ENCODE measurements around the gene VSIG10.
"Not testable (repeated sequence)": the region's sequence is repeated elsewhere in the genome, so short reads cannot be mapped to it uniquely, and the experiment has no call there.

VSIG10 gene

DNA sequence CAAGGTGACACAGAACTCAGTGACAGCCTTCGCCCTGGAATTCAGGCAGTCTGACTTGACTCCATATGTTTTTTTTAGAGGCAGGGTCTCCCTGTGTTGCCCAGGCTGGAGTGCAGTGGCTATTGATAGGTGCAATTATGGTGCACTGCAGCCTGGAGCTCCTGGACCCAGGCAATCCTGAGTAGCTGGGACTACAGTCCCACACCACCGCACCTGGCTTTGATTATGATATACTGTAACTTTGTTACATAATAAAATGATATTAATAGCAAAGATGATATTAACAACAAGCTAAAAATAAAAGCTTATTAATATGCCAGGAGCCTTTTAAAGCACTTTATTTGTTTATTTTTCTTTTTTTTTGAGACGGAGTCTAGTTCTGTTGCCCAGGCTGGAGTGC lies 9.8 kb downstream of the VSIG10 start:
- TF ChIP-seq, protein P1, sequence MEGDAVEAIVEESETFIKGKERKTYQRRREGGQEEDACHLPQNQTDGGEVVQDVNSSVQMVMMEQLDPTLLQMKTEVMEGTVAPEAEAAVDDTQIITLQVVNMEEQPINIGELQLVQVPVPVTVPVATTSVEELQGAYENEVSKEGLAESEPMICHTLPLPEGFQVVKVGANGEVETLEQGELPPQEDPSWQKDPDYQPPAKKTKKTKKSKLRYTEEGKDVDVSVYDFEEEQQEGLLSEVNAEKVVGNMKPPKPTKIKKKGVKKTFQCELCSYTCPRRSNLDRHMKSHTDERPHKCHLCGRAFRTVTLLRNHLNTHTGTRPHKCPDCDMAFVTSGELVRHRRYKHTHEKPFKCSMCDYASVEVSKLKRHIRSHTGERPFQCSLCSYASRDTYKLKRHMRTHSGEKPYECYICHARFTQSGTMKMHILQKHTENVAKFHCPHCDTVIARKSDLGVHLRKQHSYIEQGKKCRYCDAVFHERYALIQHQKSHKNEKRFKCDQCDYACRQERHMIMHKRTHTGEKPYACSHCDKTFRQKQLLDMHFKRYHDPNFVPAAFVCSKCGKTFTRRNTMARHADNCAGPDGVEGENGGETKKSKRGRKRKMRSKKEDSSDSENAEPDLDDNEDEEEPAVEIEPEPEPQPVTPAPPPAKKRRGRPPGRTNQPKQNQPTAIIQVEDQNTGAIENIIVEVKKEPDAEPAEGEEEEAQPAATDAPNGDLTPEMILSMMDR (IDR thresholded peaks at IDR 0.05; ENCODE audit: poor library complexity, severe bottlenecking): no peak
- peaks cover 7% of the 10 kb centered on the region for H3K4me1 ChIP-seq (ENCODE audit: insufficient read depth, poor library complexity, severe bottlenecking)
- H3K36me3 ChIP-seq (ENCODE audit: low read depth): no peaks in the 10 kb centered on the region
- no peak overlapping the region for H3K4me3 ChIP-seq (ENCODE audit: severe bottlenecking)
- ATAC-seq (ENCODE audit: low read depth) (no peak), DNase-seq (ENCODE audit: low spot score) (no peak)
- H3K27me3 ChIP-seq (ENCODE audit: insufficient read depth, poor library complexity, severe bottlenecking): no peaks in the 10 kb centered on the region
- H3K27ac ChIP-seq (ENCODE audit: poor library complexity, severe bottlenecking): no peak overlapping the region
- H3K9me3 ChIP-seq (ENCODE audit: severe bottlenecking): no peaks in the 10 kb centered on the region

DNA sequence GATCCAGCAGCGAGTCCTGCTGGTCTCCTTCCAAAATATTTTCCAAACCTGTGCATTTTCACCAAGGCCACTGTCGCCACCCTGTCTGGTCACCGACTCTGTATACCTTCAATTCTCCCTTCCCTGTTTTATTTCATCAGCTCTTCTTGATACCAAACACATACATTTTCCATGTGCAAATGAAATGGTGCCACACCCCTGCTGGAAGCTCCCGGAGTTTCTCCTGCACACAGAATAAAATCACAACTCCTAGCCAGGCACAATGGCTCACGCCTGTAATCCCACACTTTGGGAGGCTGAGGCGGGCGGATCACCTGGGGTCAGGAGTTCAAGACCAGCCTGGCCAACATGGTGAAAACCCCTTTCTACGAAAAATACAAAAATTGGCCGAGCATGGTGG lies 14.0 kb downstream of the VSIG10 start:
- TF ChIP-seq, protein P1 (IDR thresholded peaks at IDR 0.05; ENCODE audit: poor library complexity, severe bottlenecking): no peak
- Histone ChIP-seq H3K36me3 (ENCODE audit: low read depth) (no peaks in the 10 kb centered on the region), H3K4me3 (ENCODE audit: severe bottlenecking) (no peak overlapping the region), H3K27ac (ENCODE audit: poor library complexity, severe bottlenecking) (no peak overlapping the region), H3K27me3 (ENCODE audit: insufficient read depth, poor library complexity, severe bottlenecking) (no peaks in the 10 kb centered on the region), H3K9me3 (ENCODE audit: severe bottlenecking) (no peaks in the 10 kb centered on the region), H3K4me1 (ENCODE audit: insufficient read depth, poor library complexity, severe bottlenecking) (peaks cover 8% of the 10 kb centered on the region)
- ATAC-seq (ENCODE audit: low read depth): no peak
- DNase-seq (ENCODE audit: low spot score): no peak

DNA sequence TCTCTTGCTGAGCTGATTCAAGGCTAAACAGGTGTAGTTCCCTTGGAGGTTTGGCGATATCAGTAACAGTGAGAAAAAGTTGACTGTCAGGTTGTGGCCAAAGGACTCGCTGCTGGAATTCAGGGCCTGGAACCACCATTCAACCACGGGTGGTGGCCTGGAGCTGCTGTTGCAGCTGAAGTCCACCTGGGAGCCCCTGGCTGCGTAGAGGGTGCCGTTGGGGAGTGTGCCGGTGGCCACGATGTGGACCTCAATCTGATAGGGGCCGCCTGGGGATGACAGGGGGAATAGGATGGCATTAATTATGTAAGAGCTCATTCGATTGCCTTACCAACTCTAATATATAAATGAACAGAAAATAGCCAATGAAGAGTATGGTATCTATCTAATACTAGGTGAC lies 21.6 kb downstream of the VSIG10 start:
- ATAC-seq (ENCODE audit: low read depth): no peak
- Histone ChIP-seq H3K4me1 (ENCODE audit: insufficient read depth, poor library complexity, severe bottlenecking) (no peaks in the 10 kb centered on the region), H3K9me3 (ENCODE audit: severe bottlenecking) (no peaks in the 10 kb centered on the region), H3K36me3 (ENCODE audit: low read depth) (peaks cover 9% of the 10 kb centered on the region), H3K27me3 (ENCODE audit: insufficient read depth, poor library complexity, severe bottlenecking) (no peaks in the 10 kb centered on the region), H3K27ac (ENCODE audit: poor library complexity, severe bottlenecking) (no peak overlapping the region), H3K4me3 (ENCODE audit: severe bottlenecking) (no peak overlapping the region)
- TF ChIP-seq, protein P1 (IDR thresholded peaks at IDR 0.05; ENCODE audit: poor library complexity, severe bottlenecking): no peak
- DNase-seq (ENCODE audit: low spot score): no peak

DNA sequence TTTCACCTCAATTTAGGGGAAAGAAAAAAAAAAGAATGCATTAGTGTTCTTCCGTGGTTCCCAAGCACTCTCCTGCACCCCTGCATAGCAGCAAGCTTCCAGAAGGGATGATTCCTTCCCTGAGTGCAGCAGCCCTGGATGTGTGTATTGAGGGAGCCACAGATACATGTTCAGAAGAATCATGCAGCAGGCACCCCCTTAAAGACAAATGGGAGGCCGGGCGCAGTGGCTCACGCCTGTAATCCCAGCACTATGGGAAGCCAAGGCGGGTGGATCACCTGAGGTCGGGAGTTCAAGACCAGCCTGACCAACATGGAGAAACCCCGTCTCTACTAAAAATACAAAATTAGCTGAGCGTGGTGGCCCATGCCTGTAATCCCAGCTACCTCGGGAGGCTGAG lies 22.3 kb downstream of the VSIG10 start:
- not testable (repeated sequence) for H3K27ac ChIP-seq (ENCODE audit: poor library complexity, severe bottlenecking); H3K4me3 ChIP-seq (ENCODE audit: severe bottlenecking); DNase-seq (ENCODE audit: low spot score); H3K36me3 ChIP-seq (ENCODE audit: low read depth); H3K4me1 ChIP-seq (ENCODE audit: insufficient read depth, poor library complexity, severe bottlenecking); H3K27me3 ChIP-seq (ENCODE audit: insufficient read depth, poor library complexity, severe bottlenecking); ATAC-seq (ENCODE audit: low read depth); H3K9me3 ChIP-seq (ENCODE audit: severe bottlenecking)

DNA sequence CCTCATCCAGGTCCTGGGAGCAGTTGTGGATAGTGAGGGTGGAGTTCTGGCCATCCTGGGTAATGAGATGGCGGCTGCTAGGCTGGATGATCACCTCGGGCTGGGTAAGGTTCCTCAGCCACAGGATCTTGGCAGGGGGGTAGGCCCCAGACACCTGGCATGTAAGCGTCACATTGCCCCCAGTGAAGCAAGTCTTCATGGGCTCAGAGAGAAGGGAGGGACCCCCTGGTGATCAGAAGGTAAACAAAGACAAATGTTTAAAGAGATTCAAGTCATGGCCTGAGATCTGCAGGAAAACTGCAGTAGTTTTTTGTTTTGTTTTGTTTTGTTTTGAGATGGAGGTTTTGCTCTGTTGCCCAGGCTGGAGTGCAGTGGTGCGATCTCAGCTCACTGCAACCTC lies 30.0 kb downstream of the VSIG10 start:
- Histone ChIP-seq H3K27ac (ENCODE audit: poor library complexity, severe bottlenecking) (no peak overlapping the region), H3K4me1 (ENCODE audit: insufficient read depth, poor library complexity, severe bottlenecking) (no peaks in the 10 kb centered on the region), H3K9me3 (ENCODE audit: severe bottlenecking) (no peaks in the 10 kb centered on the region), H3K27me3 (ENCODE audit: insufficient read depth, poor library complexity, severe bottlenecking) (no peaks in the 10 kb centered on the region), H3K4me3 (ENCODE audit: severe bottlenecking) (no peak overlapping the region), H3K36me3 (ENCODE audit: low read depth) (peaks cover 4% of the 10 kb centered on the region)
- ATAC-seq (ENCODE audit: low read depth) (no peak), DNase-seq (ENCODE audit: low spot score) (no peak)
- TF ChIP-seq, protein P1 (IDR thresholded peaks at IDR 0.05; ENCODE audit: poor library complexity, severe bottlenecking): no peak
